Stimulated activated CD4-positive, alpha-beta T cell treated with anti-CD3 and anti-CD28 coated beads, Interleukin-4, amount 100 ng/mL, for 4 hours (primary cell): ENCODE measurements around the gene COQ4.
A peak's percentile ranks its signal among the peaks of the same experiment; 100 is the strongest.
"Not testable (repeated sequence)": the region's sequence is repeated elsewhere in the genome, so short reads cannot be mapped to it uniquely, and the experiment has no call there.

Experiments used
- DNase-seq, 2 experiments: peaks; one replicate each; pipeline ENCODE4 v3.0.0-alpha.2; 2020

Gene COQ4

GRCh38 chr9:128322404-128323211, at the start of gene COQ4, which contains the start of gene TRUB2:
COQ4 (plus strand) TSS chr9:128322839; CDS start chr9:128322859, 20 bp downstream.
TRUB2 (minus strand) TSS chr9:128322447; CDS start chr9:128322408, 39 bp downstream.
- peak; percentile 90 to 92 for DNase-seq

DNA sequence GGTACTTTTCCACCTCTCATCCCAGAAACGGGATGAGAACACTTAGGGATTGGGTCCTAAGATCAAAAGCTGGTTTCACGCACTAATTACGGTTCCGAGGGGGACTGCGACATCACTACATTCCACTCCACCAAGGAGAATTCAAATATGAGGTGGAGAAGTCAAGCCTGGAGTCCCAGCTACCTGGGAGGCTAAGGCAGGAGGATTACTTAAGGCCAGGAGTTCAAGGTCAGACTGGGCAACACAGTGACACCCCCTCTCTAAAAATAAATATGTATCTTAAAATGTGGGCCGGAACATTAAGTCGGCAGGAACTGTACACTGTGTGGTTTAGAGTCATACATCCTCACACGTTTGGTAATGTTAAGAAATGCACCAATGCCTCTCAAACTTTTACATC, 48.4 kb upstream of the COQ4 start:
- DNase-seq = no peak

DNA sequence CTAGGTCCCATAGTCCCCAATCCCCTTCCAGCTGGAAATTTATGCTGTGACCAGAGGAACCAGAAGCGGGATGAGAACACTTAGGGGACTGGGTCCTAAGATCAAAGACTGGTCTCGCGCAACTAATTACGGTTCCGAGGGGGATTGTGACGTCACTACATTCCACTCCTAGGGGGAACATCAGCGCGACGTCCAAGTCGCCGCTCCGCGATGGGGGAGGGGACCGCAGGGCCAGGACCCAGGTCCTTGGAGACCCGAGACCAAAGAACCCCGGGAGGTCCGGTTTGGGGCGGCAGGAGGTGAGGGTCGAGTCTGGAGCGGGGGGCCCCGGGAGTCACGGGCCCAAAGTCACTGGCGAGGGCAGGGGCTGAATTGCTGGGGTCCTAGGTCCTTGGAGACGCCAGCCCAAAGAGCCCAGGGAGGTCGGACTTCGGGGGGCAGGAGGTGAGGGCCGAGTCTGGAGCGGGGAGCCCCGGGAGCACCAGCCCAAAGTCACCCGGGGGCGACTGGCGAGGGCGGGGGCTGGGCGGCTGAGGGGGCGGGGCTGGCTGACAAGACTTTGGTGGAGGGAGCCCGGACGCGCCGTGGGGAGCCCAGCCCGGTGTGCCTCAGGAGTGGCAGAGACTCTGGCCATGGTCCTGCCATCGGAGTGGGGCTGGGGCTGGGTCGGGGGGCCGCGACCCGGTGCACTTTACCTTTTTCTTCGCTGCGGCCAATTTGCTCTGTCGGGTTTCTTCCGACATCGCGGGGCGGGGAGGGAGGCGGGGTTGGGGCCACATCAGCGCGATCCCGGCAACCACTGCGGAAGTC, 47.2 kb upstream of the COQ4 start, which contains the start of gene GOLGA2:
TSS of gene GOLGA2 (minus strand) at position 810 of the 810 bp plus-strand sequence. CDS start at position 779, 31 bp downstream.
- peak in 1 of 2 experiments; percentile 7 for DNase-seq

DNA sequence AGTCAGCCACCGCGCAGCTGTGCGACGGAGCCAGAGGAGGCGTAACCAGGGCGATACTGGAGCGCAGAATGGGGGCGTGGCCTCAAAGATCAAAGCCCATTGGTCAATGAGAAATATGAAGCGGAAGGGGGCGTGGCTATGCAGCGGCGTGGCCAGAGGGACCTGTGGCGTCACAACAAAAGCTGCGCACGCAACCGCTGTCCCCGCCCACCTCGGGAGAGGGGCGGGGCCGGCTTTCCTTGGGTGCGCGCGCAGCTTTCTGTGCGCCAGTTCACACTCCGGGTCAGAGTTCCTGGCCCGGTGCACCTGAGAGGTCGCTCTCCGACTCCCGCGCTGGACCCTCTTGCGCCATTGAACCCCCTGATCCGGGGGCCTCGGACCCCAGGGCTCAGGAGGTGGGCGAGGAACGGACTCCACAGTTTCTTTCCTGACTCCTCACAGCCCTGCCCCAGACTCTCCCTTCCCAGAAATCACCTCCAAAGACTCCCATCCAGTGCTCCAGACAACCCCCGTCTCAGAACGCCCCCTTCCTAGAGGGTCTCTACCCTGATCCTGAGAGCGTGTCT, 46.5 kb upstream of the COQ4 start, which contains the start of gene SWI5:
TSS of gene SWI5 (plus strand) at position 269 of the 566 bp plus-strand sequence.
- DNase-seq = peak; percentile 100

DNA sequence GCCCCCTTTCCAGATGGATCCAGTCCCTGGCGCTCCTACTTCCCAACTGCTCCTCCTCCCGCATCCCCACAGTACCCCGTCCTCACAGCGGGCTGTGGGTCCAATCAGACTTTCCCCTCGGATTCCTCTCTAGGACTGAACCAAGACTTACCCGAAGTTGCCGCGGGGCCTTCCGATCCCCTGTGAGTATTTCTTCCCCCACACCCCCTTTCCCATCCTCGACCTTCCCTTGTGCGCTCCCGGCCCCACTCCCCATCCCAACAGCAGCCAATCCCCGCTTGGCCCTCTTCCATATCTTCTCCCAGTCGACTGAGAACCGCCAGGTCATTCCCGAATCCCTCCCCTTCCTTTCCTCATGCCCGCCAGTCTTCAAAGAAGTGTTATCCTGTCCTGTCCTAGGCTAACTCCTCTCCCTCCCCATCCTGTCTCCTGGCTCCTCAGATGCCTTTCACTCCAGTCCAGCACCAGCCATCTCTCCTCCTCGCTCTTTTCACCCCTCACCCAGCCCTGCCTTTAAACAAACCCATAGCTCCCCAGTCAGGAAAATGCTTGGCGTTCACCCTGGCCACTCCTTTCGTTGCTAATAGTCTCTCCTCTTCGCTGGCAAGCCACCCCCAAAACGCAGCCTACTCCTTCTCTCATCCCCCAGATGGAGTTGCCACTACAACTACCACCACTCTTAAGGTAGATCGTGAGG, 45.9 kb upstream of the COQ4 start:
- no peak for DNase-seq

DNA sequence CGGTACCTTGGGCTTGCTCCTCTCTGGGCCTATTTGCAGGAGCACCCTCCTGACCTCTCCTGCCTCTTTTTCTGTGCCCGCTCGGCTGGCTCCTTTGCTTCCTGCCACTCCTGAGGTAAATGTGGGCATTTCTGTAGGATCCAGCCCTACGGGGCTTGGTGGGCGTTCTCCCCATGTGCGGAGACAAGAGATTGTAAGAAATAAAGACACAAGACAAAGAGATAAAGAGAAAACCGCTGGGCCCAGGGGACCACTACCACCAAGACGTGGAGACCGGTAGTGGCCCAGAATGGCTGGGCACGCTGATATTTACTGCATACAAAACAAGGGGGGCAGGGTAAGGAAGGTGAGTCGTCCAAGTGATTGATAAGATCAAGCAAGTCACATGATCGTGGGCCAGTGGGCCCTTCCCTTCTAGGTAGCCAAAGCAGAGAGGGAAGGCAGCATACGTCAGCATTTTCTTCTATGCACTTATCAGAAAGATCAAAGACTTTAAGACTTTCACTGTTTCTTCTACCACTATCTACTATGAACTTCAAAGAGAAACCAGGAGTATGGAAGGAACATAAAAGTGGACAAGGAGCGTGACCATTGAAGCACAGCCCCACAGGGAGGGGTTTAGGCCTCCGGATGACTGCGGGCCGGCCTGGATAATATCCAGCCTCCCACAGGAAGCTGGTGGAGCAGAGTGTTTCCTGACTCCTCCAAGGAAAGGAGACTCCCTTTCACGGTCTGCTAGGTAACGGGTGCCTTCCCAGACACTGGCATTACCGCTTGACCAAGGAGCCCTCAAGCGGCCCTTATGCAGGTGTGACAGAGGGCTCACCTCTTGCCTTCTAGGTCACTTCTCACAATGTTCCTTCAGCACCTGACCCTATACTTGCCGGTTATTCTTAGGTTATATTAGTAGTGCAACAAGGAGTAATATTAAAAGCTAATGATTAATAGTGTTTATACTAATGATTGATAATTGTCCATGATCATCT, 43.3 kb upstream of the COQ4 start:
- DNase-seq = not testable (repeated sequence)

DNA sequence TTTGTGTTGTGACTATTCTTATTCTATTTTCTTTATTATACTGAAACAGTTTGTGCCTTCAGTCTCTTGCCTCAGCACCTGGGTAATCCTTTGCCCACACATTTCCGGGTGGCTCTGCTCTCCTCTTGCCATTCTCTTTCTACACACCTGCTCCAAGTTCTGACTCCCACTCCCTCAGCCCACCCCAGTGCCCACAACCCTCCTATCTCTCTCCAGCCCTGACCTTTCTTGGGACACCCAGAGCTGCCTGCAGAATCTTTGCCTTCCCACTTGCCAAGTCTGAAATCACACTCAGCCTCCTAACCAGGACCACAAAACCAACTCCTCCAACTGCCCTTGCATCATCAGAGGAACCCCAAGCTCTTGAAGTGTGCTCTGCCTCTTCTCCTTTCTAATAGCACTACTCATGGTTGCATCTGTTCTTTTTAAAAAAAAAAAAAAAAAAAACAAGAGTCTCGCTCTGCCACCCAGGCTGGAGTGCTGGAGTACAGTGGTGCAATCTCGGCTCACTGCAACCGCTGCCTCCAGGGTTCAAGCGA, 42.5 kb upstream of the COQ4 start:
- no peak for DNase-seq

GRCh38 chr9:128282500-128282899, 40.1 kb upstream of the COQ4 start:
- no peak for DNase-seq

DNA sequence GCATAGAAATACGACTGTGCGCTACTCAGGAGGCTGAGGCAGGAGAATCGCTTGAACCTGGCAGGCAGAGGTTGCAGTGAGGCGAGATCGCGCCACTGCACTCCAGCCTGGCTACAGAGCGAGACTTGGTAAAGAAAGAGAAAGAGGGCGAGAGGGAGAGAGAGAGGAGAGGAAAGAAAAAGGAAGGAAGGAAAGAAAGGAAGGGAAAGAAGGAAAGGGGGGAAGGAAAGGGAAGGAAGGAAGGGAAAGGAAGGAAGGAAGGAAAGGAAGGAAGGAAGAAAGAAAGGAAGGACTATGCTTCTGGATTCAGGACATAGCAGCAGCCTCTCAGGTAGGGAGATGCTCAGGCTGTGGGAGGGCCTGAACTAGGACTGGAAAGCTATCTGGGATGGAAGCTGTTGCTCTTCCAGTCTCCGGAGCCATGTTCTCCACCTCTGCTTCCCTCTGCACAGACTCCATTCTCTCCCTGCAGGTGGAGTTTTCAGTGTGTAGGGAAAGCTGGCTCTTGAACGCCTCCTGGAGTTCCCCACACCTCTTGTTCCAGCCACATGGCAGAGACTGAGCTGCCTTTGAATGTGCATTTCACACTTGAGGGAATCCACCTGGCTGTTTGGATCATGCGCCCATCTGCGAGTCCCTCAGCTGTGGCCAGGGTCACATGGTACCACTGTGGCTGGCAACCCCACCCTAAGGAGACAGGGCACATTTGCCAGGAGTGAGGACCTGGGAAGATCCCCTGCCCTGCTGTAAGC, 37.4 kb upstream of the COQ4 start:
- no peak for DNase-seq

DNA sequence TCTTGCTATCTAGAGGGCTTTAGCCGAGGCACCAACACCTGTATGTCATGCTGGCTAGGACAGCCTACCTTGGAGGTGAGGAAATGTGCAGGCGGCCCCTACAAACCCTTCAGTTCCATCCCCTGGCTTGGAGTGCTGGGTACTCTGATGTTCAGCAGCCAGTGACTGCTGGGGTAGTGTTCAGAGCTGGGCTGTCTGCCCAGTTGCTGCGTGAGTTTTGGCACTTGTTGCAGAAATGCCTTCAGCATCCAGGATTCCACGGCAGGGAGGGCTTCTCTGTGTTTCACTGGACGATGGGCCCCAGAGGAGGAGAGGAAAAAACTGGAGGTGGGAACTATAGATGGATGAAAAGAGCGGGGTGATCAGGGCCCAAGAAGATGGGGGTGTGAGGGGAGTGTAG, 36.2 kb upstream of the COQ4 start:
- DNase-seq = no peak

- no peak for DNase-seq
These were observed 34.2 kb upstream of the COQ4 start for GRCh38 chr9:128288273-128289004.

DNA sequence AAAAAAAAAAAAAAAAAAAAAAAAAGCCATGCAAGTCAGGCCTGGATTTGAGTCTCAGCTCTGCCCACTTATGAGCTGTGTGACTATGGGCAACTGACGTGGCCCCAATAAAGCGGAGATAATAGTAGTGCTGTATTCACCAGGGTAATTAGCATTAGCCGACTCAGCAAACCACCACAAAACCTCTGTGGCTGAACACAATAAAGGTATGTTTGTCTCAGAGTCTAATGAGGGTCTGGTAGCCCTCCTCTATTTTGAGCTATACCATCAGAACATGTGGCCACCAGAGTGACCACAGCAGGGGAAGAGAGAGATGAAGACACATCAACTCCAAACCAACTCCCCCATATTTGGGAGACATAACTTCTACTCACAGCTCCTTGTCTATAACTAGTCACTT, 30.6 kb upstream of the COQ4 start:
- no peak for DNase-seq

DNA sequence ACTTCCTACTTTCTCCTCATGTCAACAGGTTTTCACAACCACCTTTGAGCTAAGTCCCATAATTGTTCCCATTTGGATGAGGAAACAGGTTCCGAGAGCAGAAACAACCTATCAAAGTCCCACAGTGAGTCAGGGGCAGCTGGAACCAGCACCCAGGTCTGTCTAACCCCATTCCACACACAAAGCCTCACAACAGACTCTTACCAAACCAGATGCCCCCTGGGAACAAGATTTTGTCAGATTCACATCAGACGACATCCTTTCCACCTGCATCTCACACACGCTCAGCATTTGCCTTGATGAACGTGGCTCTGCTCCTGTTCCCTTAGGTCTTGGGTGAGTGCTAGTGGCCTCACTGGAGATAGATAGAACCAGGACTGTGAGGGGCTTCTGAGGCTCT, 29.5 kb upstream of the COQ4 start:
- DNase-seq = no peak

GRCh38 chr9:128294142-128294541, 28.5 kb upstream of the COQ4 start:
- DNase-seq = no peak

DNA sequence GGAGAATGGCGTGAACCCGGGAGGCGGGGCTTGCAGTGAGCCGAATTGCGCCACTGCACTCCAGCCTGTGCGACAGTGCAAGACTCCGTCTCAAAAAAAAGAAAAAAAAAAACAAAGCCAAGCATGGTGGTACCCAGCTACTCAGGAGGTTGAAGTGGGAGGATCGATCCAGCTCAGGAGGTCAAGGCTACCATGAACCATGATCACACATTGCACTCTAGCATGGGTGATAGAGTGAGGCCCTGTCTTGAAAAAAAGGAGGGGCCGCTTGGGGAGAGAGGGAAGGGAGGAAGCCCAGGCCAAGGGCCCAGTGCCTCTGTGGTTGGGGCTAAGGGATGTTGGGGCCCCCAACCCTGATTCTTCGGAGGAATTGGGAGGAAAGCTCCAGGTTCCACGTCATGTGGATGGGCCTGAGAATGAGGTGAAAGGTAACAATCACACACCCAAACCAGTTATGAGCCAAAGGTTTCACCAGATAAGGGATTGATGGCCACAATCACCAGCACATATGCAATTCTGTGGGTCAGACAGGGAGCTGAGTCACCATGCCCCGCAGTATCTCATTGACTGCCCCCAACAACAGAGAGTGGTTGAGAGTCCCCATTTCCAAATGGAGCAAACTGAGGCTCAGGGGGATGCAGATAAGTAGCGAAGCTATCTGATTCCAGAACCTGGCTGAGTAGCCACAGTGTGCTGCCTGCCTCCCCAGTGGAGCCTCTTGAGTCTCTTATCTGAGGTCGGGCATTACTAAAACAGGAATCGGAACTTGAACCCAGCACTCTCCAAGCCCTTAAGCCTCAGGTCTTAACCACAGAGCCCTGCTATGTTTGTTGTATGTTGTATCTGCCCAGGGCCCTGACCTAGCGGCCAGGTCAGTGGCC, 26.1 kb upstream of the COQ4 start:
- no peak for DNase-seq

DNA sequence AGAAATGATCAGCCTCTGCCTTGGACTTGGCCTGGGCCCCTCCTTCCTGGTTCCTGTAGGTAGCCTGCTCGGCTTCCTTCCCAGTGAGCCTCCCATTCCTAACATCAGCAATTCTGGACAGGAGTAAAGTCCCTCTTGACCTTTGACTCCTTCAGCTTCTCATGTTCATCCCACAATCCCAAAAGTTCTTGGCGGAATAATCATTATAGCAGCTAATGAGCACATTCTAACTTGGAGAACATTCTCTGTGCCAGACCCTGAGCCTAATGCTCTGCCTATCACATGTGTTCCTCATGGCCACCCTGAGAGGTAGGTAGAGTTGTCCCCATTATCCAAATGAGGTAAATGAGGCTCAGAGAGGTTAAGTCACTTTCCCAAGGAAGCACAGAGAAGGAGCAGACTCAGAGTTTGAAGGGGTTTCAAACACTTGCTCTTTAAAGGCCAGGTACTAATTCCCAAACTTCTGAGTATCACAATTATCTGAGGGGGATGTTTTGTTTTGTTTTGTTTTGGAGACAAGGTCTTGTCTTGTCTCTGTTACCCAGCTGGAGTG, 25.3 kb upstream of the COQ4 start:
- DNase-seq = no peak

DNA sequence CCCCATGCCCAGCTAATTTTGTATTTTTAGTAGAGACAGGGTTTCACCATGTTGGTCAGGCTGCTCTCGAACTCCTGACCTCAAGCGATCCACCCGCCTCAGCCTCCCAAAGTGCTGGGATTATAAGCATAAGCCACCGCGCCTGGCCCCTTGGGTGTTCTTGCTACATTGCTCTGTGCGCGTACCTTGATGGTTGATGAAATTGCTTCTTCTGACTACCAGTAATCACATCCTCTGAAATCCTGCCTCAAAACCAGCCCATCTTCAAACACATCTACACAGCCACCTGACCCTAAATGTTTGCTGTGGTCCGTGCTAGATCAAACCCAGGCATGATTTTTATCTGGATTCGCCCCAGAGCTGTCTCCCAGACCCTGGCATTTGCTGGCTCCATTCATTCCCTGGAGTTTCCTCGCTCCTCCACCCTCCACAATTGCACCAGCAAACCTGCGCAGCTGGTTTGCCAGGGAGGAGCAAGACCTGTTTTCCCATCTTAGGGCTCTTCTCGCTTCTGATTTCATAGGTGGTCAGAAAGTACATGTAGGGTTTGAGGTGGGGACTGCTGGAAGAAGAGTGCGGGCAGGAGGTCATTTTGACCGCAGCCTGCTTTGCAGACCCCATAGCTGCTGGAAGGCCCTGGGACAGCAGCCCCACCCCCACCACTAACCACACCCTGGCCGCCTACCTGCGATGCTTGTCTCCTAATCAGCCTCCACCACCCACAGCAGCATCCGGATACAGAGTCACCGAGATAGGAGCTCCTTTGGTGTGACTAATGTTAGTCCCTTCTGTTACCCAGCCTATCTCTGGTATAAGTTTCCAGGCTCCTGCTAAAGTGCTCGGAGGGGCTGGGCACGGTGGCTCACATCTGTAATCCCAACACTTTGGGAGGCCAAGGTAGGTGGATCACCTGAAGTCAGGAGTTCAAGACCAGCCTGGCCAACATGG, 23.8 kb upstream of the COQ4 start:
- no peak for DNase-seq
